ENCODE measurements around the gene CD300LB.
A peak's percentile ranks its signal among the peaks of the same experiment; 100 is the strongest.
"Not testable (repeated sequence)": the region's sequence is repeated elsewhere in the genome, so short reads cannot be mapped to it uniquely, and the experiment has no call there.

The CD300LB gene

GRCh38 chr17:74497471-74497870 is 33.8 kb downstream of the CD300LB start:
- no peak for TF ChIP-seq CTCF (IDR thresholded peaks at IDR 0.05; ENCODE audit: insufficient read depth, low read depth, low read length, missing control alignments)
- DNase-seq (ENCODE audit: low read depth): no peak
- no peak overlapping the region for H3K4me3 ChIP-seq (ENCODE audit: low read length)

GRCh38 chr17:74493331-74493833 is 37.9 kb downstream of the CD300LB start:
- peak; percentile 95 for TF ChIP-seq CTCF (IDR thresholded peaks at IDR 0.05; ENCODE audit: insufficient read depth, low read depth, low read length, missing control alignments)
- peak; percentile 56 for DNase-seq (ENCODE audit: low read depth)
- no peak overlapping the region for H3K4me3 ChIP-seq (ENCODE audit: low read length)

GRCh38 chr17:74491626-74492025 is 39.6 kb downstream of the CD300LB start:
- DNase-seq (ENCODE audit: low read depth): no peak
- H3K4me3 ChIP-seq (ENCODE audit: low read length): no peak overlapping the region
- TF ChIP-seq CTCF (IDR thresholded peaks at IDR 0.05; ENCODE audit: insufficient read depth, low read depth, low read length, missing control alignments): no peak

- DNase-seq (ENCODE audit: low read depth): no peak
- H3K4me3 ChIP-seq (ENCODE audit: low read length): no peak overlapping the region
- TF ChIP-seq CTCF (IDR thresholded peaks at IDR 0.05; ENCODE audit: insufficient read depth, low read depth, low read length, missing control alignments): no peak
Observed at GRCh38 chr17:74490716-74491115, 40.6 kb downstream of the CD300LB start.

- DNase-seq (ENCODE audit: low read depth); H3K4me3 ChIP-seq (ENCODE audit: low read length): not testable (repeated sequence)
Observed at GRCh38 chr17:74488276-74488675, 43.0 kb downstream of the CD300LB start.

GRCh38 chr17:74485841-74486240 is 45.4 kb downstream of the CD300LB start:
- no peak for TF ChIP-seq CTCF (IDR thresholded peaks at IDR 0.05; ENCODE audit: insufficient read depth, low read depth, low read length, missing control alignments)
- no peak overlapping the region for H3K4me3 ChIP-seq (ENCODE audit: low read length)
- no peak for DNase-seq (ENCODE audit: low read depth)

GRCh38 chr17:74485022-74485743 is 46.1 kb downstream of the CD300LB start:
- no peak for DNase-seq (ENCODE audit: low read depth)
- no peak for TF ChIP-seq CTCF (IDR thresholded peaks at IDR 0.05; ENCODE audit: insufficient read depth, low read depth, low read length, missing control alignments)
- no peak overlapping the region for H3K4me3 ChIP-seq (ENCODE audit: low read length)
